Measurements from ENCODE around the gene SDCBP2. TPM values are rescaled to one million over a fixed set of nuclear protein-coding genes. Genes with fewer than 3 reads are reported as not detected.

SDCBP2 gene, protein sequence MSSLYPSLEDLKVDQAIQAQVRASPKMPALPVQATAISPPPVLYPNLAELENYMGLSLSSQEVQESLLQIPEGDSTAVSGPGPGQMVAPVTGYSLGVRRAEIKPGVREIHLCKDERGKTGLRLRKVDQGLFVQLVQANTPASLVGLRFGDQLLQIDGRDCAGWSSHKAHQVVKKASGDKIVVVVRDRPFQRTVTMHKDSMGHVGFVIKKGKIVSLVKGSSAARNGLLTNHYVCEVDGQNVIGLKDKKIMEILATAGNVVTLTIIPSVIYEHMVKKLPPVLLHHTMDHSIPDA
- total RNA-seq = 1.2 and 1.8 TPM in 2 replicates

GRCh38 chr20:1328680-1329330, at the start of gene SDCBP2:
Gene SDCBP2 (minus strand): TSS chr20:1329139. CDS start chr20:1320416, 8,723 bp downstream.

GRCh38 chr20:1266167-1266973, 62.6 kb downstream of the SDCBP2 start, which contains the start of gene SNPH:
Gene SNPH (plus strand): TSS chr20:1266294. CDS start chr20:1296240, 29,946 bp downstream.

Other genes with a start within 250 kb of the SDCBP2 start
- 21.7 and 53.2 TPM in 2 replicates for gene PSMF1, start 210.5 kb downstream of the SDCBP2 start, total RNA-seq
- 0.14 TPM in 1 of 2 replicates, not detected in the other for gene TMEM74B, start 144.2 kb downstream of the SDCBP2 start, total RNA-seq
- not detected in 2 replicates for gene C20orf202, start 125.7 kb downstream of the SDCBP2 start, total RNA-seq
- 0.14 and 0.59 TPM in 2 replicates for gene RAD21L1, start 103.1 kb downstream of the SDCBP2 start, total RNA-seq
- gene SNPH, start 62.8 kb downstream of the SDCBP2 start, total RNA-seq = 11.6 and 13.5 TPM in 2 replicates
- gene FKBP1A, start 63.9 kb upstream of the SDCBP2 start, total RNA-seq = 103 and 178 TPM in 2 replicates
- gene NSFL1C, start 137.7 kb upstream of the SDCBP2 start, total RNA-seq = 19.9 and 31.2 TPM in 2 replicates
- gene SIRPB2, start 162.3 kb upstream of the SDCBP2 start, total RNA-seq = not detected in 2 replicates
- not detected in 2 replicates for gene SIRPD, start 228.6 kb upstream of the SDCBP2 start, total RNA-seq

Data from smooth muscle cell of the umbilical artery (primary cell).